SK-N-SH treated with all-trans-retinoic acid at 6 μM for 48 hours (cell line): ENCODE measurements around the gene ADAMTS18.

Experiments used
- ARNTL ChIP-seq: fragments of 450-650 bp; formaldehyde crosslinking; IDR thresholded peaks from 2 replicates; pipeline ENCODE4 v1.5.0; 2020; ENCODE audit warnings: low read depth, mild to moderate bottlenecking, moderate library complexity, borderline replicate concordance
- ESRRG ChIP-seq: fragments of 250-450 bp; sonication (Bioruptor Pico); IDR thresholded peaks from 2 replicates; pipeline ENCODE4 v1.6.1; 2021; ENCODE audit warnings: mild to moderate bottlenecking
- ISL1 ChIP-seq: fragments of 250-450 bp; sonication (Bioruptor Pico); IDR thresholded peaks from 2 replicates; pipeline ENCODE4 v2.1.2; 2022; ENCODE audit warnings: mild to moderate bottlenecking, moderate library complexity
- PATZ1 ChIP-seq: fragments of 250-450 bp; sonication (Bioruptor Pico); IDR thresholded peaks from 2 replicates; pipeline ENCODE4 v1.8.0; 2020; ENCODE audit warnings: mild to moderate bottlenecking, moderate library complexity, borderline replicate concordance
- RARB ChIP-seq: fragments of 250-450 bp; sonication (Bioruptor Pico); IDR thresholded peaks from 2 replicates; pipeline ENCODE4 v1.8.0; 2021; ENCODE audit warnings: mild to moderate bottlenecking, moderate library complexity
- ZFP3 ChIP-seq: fragments of 250-450 bp; sonication (Bioruptor Pico); IDR thresholded peaks from 2 replicates; pipeline ENCODE4 v1.5.0; 2020; ENCODE audit warnings: mild to moderate bottlenecking, moderate library complexity
- ZFP30 ChIP-seq: fragments of 450-650 bp; formaldehyde crosslinking; IDR thresholded peaks from 2 replicates; pipeline ENCODE4 v1.5.0; 2022; ENCODE audit warnings: mild to moderate bottlenecking, moderate library complexity
- ZNF565 ChIP-seq: fragments of 450-650 bp; formaldehyde crosslinking; conservative IDR thresholded peaks from 2 replicates; pipeline ENCODE4 v1.5.0; 2020; ENCODE audit warnings: low read depth, mild to moderate bottlenecking, moderate library complexity
- ZNF70 ChIP-seq: fragments of 450-650 bp; formaldehyde crosslinking; IDR thresholded peaks from 2 replicates; pipeline ENCODE4 v1.5.0; 2020; ENCODE audit warnings: mild to moderate bottlenecking, moderate library complexity
- ZNF8 ChIP-seq: fragments of 450-650 bp; formaldehyde crosslinking; IDR thresholded peaks from 2 replicates; pipeline ENCODE4 v1.5.0; 2020; ENCODE audit warnings: mild to moderate bottlenecking, moderate library complexity
- TF ChIP-seq, protein P1 (sequence below): fragments of 250-450 bp; sonication (Bioruptor Pico); IDR thresholded peaks from 2 replicates; pipeline ENCODE4 v1.5.1; 2021; ENCODE audit warnings: mild to moderate bottlenecking, moderate library complexity
- TF ChIP-seq, protein P2 (sequence below): fragments of 250-450 bp; sonication (Bioruptor Pico); IDR thresholded peaks from 2 replicates; pipeline ENCODE4 v1.8.0; 2021; ENCODE audit warnings: low read depth, mild to moderate bottlenecking, moderate library complexity, borderline replicate concordance

DNA sequence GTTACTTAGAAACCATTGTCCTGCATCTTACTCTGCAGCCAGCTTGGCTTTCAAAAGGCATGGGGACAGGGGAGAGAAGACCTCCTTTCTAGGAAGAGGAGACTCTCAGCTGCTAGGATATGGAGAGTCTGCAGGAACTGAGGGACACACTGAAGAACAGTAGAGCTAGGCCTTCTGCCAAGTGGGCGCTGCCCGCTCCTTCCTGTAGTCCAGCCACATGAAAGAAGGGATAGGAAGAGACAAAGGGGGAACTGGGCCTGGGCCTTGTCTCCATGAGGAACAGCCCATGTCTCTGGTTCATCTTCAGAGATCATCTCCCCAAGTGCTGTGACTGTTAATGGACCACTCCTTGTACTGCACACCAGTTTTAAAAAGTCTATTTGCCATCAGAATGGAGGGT lies 157.3 kb downstream of the ADAMTS18 start:
- TF ChIP-seq, protein P1, sequence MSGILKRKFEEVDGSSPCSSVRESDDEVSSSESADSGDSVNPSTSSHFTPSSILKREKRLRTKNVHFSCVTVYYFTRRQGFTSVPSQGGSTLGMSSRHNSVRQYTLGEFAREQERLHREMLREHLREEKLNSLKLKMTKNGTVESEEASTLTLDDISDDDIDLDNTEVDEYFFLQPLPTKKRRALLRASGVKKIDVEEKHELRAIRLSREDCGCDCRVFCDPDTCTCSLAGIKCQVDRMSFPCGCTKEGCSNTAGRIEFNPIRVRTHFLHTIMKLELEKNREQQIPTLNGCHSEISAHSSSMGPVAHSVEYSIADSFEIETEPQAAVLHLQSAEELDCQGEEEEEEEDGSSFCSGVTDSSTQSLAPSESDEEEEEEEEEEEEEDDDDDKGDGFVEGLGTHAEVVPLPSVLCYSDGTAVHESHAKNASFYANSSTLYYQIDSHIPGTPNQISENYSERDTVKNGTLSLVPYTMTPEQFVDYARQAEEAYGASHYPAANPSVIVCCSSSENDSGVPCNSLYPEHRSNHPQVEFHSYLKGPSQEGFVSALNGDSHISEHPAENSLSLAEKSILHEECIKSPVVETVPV (CRISPR knock-in tag) = no peak
- TF ChIP-seq ESRRG (CRISPR knock-in tag) = no peak
- TF ChIP-seq ZNF565 (CRISPR knock-in tag) = no peak
- TF ChIP-seq RARB = no peak
- no peak for TF ChIP-seq ZNF70
- no peak for TF ChIP-seq ZFP30
- TF ChIP-seq ZFP3 = no peak
- TF ChIP-seq, protein P2, sequence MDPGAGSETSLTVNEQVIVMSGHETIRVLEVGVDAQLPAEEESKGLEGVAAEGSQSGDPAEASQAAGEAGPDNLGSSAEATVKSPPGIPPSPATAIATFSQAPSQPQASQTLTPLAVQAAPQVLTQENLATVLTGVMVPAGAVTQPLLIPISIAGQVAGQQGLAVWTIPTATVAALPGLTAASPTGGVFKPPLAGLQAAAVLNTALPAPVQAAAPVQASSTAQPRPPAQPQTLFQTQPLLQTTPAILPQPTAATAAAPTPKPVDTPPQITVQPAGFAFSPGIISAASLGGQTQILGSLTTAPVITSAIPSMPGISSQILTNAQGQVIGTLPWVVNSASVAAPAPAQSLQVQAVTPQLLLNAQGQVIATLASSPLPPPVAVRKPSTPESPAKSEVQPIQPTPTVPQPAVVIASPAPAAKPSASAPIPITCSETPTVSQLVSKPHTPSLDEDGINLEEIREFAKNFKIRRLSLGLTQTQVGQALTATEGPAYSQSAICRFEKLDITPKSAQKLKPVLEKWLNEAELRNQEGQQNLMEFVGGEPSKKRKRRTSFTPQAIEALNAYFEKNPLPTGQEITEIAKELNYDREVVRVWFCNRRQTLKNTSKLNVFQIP (CRISPR knock-in tag) = no peak
- TF ChIP-seq ARNTL (CRISPR knock-in tag) = no peak
- no peak for TF ChIP-seq ISL1 (CRISPR knock-in tag)
- no peak for TF ChIP-seq PATZ1 (CRISPR knock-in tag)
- no peak for TF ChIP-seq ZNF8 (CRISPR knock-in tag)
